ENCODE results near the gene GGACT. TPM values are rescaled to one million over a fixed set of nuclear protein-coding genes. Genes with fewer than 3 reads are reported as not detected.

The GGACT gene
- 1.3 and 3.6 TPM in 2 replicates for total RNA-seq (ENCODE audit: low replicate concordance)

- no peaks in the 10 kb centered on the region for H3K9me3 ChIP-seq (ENCODE audit: low read depth)
- no peaks in the 10 kb centered on the region for H3K27me3 ChIP-seq
- TF ChIP-seq CTCF (IDR thresholded peaks at IDR 0.05): peak; percentile 62
- no peak for TF ChIP-seq EZH2 (IDR thresholded peaks at IDR 0.05)
- Mint-ChIP-seq H3K27me3 (ENCODE audit: insufficient read depth, low read depth) (peaks cover 9% of the 10 kb centered on the region), H3K27ac (peak within 1 kb of the TSS; percentile 81), H3K4me3 (peak within 1 kb of the TSS; percentile 87), H3K9me3 (no peaks in the 10 kb centered on the region), H3K36me3 (no peaks in the 10 kb centered on the region), H3K4me1 (peaks cover 14% of the 10 kb centered on the region)
- peak within 1 kb of the TSS; percentile 48 for H3K9ac ChIP-seq
- no peak within 1 kb of the TSS for H3K27ac ChIP-seq
- H3K4me2 ChIP-seq: peak within 1 kb of the TSS; percentile 81
- peak; percentile 74 for DNase-seq (ENCODE audit: low spot score)
- no peaks in the 10 kb centered on the region for H4K20me1 ChIP-seq (ENCODE audit: low read depth)
- no peaks in the 10 kb centered on the region for H3K79me2 ChIP-seq (ENCODE audit: low read depth)
- H3K4me3 ChIP-seq: peak within 1 kb of the TSS; percentile 58
- peak within 1 kb of the TSS; percentile 97 for H2AFZ ChIP-seq (replicated peaks)
- H3K4me1 ChIP-seq: peaks cover 4% of the 10 kb centered on the region
- H3F3A ChIP-seq (ENCODE audit: low read depth): peaks cover 12% of the 10 kb centered on the region
- H3K36me3 ChIP-seq: no peaks in the 10 kb centered on the region
Observed at GRCh38 chr13:100588331-100589177, at the start of gene GGACT. GGACT (minus strand) TSS chr13:100588789; CDS start chr13:100532591, 56,198 bp downstream.

GRCh38 chr13:100637796-100638195 lies 49.2 kb upstream of the GGACT start:
- DNase-seq (ENCODE audit: low spot score): no peak
- Histone ChIP-seq H3K27me3 (no peaks in the 10 kb centered on the region), H3K4me1 (no peaks in the 10 kb centered on the region), H3K4me3 (no peak overlapping the region), H4K20me1 (ENCODE audit: low read depth) (no peaks in the 10 kb centered on the region), H3K9ac (no peak overlapping the region), H3K27ac (no peak overlapping the region), H2AFZ (replicated peaks) (no peak overlapping the region), H3F3A (ENCODE audit: low read depth) (no peaks in the 10 kb centered on the region), H3K9me3 (ENCODE audit: low read depth) (no peaks in the 10 kb centered on the region), H3K36me3 (peaks cover 6% of the 10 kb centered on the region), H3K79me2 (ENCODE audit: low read depth) (no peaks in the 10 kb centered on the region), H3K4me2 (no peak overlapping the region)
- no peak for TF ChIP-seq EZH2 (IDR thresholded peaks at IDR 0.05)
- TF ChIP-seq EZH2phosphoT487 (IDR thresholded peaks at IDR 0.05): no peak
- TF ChIP-seq CTCF (IDR thresholded peaks at IDR 0.05): no peak
- Mint-ChIP-seq H3K4me1 (no peaks in the 10 kb centered on the region), H3K9me3 (no peaks in the 10 kb centered on the region), H3K4me3 (no peak overlapping the region), H3K27me3 (ENCODE audit: insufficient read depth, low read depth) (no peaks in the 10 kb centered on the region), H3K27ac (no peak overlapping the region), H3K36me3 (peaks cover 59% of the 10 kb centered on the region)

GRCh38 chr13:100637380-100637779 lies 48.8 kb upstream of the GGACT start:
- Mint-ChIP-seq H3K27me3 (ENCODE audit: insufficient read depth, low read depth) (no peaks in the 10 kb centered on the region), H3K27ac (no peak overlapping the region), H3K4me1 (no peaks in the 10 kb centered on the region), H3K36me3 (peaks cover 59% of the 10 kb centered on the region), H3K9me3 (no peaks in the 10 kb centered on the region), H3K4me3 (no peak overlapping the region)
- Histone ChIP-seq H3F3A (ENCODE audit: low read depth) (no peaks in the 10 kb centered on the region), H3K9me3 (ENCODE audit: low read depth) (no peaks in the 10 kb centered on the region), H2AFZ (replicated peaks) (no peak overlapping the region), H3K4me2 (no peak overlapping the region), H3K4me3 (no peak overlapping the region), H3K27me3 (no peaks in the 10 kb centered on the region), H3K4me1 (no peaks in the 10 kb centered on the region), H3K36me3 (peaks cover 10% of the 10 kb centered on the region), H3K79me2 (ENCODE audit: low read depth) (no peaks in the 10 kb centered on the region), H4K20me1 (ENCODE audit: low read depth) (no peaks in the 10 kb centered on the region), H3K9ac (no peak overlapping the region), H3K27ac (no peak overlapping the region)
- no peak for DNase-seq (ENCODE audit: low spot score)
- TF ChIP-seq EZH2 (IDR thresholded peaks at IDR 0.05): no peak
- no peak for TF ChIP-seq CTCF (IDR thresholded peaks at IDR 0.05)
- no peak for TF ChIP-seq EZH2phosphoT487 (IDR thresholded peaks at IDR 0.05)

Measured in neural progenitor cell (in vitro differentiated cells).